ENCODE data around the gene APH1B.

DNA sequence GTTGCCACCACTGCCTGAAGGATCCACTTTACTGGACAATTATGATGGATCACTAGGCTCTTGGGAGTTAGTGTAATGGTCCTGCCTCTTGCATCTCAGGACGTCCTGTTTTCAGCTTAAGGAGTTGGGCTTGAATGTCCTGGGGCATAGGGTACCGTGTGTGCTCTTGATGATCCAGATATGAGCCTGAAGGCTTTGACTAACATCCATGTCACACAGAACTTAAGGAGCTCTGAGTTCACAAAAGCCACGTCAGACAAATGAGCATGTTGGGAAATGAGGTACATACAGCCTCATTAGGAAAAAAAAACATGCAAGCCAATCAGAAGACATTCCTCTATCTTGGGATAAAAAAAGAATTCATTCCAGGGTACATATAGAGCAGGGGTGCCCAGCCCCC is 63.5 kb downstream of the APH1B start:
- TF ChIP-seq, protein P1, sequence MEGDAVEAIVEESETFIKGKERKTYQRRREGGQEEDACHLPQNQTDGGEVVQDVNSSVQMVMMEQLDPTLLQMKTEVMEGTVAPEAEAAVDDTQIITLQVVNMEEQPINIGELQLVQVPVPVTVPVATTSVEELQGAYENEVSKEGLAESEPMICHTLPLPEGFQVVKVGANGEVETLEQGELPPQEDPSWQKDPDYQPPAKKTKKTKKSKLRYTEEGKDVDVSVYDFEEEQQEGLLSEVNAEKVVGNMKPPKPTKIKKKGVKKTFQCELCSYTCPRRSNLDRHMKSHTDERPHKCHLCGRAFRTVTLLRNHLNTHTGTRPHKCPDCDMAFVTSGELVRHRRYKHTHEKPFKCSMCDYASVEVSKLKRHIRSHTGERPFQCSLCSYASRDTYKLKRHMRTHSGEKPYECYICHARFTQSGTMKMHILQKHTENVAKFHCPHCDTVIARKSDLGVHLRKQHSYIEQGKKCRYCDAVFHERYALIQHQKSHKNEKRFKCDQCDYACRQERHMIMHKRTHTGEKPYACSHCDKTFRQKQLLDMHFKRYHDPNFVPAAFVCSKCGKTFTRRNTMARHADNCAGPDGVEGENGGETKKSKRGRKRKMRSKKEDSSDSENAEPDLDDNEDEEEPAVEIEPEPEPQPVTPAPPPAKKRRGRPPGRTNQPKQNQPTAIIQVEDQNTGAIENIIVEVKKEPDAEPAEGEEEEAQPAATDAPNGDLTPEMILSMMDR (IDR thresholded peaks at IDR 0.05) = no peak
- no peak for TF ChIP-seq POLR2A (IDR thresholded peaks at IDR 0.05)
- TF ChIP-seq POLR2AphosphoS5 (IDR thresholded peaks at IDR 0.05) = no peak

All from prostate gland (tissue), 2 donors.